ENCODE results near the gene GPHN. TPM values are rescaled to one million over a fixed set of nuclear protein-coding genes. Genes with fewer than 3 reads are reported as not detected.

The GPHN gene
- polyA plus RNA-seq, 1 donor (not counting 4 experiments of a cell fraction or from before 2014, with no cell fraction given): 17.6 TPM

DNA sequence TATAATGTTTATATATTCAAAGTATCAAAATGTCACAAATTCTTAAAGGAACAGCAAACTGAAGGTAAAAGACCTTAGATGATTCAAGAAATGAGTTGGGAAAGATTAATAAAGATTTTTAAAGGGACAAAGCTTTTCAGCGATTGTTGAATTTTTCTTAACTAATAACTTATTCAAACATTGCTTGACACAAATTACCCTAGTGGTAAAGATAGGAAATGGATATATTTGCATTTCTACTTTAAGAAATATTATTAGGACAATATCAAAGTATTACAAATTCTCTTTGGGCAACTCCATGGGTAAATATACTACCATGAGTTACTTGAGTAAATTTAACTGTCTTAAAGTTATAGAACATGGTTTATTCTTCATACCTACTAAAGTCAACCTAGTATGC lies 415.3 kb downstream of the GPHN start:
- dilution Hi-C loops (cut with MboI; ENCODE audit: extremely low pct_ligation_motif_present, low sequenced_read_pairs): no loop called here
- no peaks in the 10 kb centered on the region for H3K9me1 ChIP-seq (ENCODE audit: control insufficient read depth, extremely low read depth, insufficient read depth, low read length)
- H3K36me3 ChIP-seq (ENCODE audit: control insufficient read depth in 2 of 2, extremely low read depth in 1 of 2, insufficient read depth in 2 of 2, low read length in 2 of 2): no peaks in the 10 kb centered on the region
- no peak overlapping the region for H2AFZ ChIP-seq (ENCODE audit: control insufficient read depth, low read length)
- DNase-seq (ENCODE audit: low read depth, low spot score) (no peak), FAIRE-seq (no peak)
- no peaks in the 10 kb centered on the region for H3K27me3 ChIP-seq (ENCODE audit: control insufficient read depth, extremely low read depth, insufficient read depth, low read length)
- H3K4me1 ChIP-seq (ENCODE audit: control insufficient read depth, extremely low read depth, insufficient read depth, low read length): no peaks in the 10 kb centered on the region
- no peak overlapping the region for H3K4me2 ChIP-seq (ENCODE audit: control insufficient read depth, extremely low read depth, insufficient read depth, low read depth, low read length)
- TF ChIP-seq EZH2 (IDR thresholded peaks at IDR 0.05; ENCODE audit: low read length): no peak
- TF ChIP-seq, protein P1, sequence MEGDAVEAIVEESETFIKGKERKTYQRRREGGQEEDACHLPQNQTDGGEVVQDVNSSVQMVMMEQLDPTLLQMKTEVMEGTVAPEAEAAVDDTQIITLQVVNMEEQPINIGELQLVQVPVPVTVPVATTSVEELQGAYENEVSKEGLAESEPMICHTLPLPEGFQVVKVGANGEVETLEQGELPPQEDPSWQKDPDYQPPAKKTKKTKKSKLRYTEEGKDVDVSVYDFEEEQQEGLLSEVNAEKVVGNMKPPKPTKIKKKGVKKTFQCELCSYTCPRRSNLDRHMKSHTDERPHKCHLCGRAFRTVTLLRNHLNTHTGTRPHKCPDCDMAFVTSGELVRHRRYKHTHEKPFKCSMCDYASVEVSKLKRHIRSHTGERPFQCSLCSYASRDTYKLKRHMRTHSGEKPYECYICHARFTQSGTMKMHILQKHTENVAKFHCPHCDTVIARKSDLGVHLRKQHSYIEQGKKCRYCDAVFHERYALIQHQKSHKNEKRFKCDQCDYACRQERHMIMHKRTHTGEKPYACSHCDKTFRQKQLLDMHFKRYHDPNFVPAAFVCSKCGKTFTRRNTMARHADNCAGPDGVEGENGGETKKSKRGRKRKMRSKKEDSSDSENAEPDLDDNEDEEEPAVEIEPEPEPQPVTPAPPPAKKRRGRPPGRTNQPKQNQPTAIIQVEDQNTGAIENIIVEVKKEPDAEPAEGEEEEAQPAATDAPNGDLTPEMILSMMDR (optimal IDR thresholded peaks at IDR 0.05 in 1 of 3, IDR thresholded peaks at IDR 0.05 in 1 of 3, conservative IDR thresholded peaks at IDR 0.05 in 1 of 3; ENCODE audit: extremely low read depth in 1 of 3, insufficient read depth in 2 of 3, low read length in 3 of 3): no peak
- no peaks in the 10 kb centered on the region for H4K20me1 ChIP-seq (ENCODE audit: control insufficient read depth, extremely low read depth, insufficient read depth, low read length)
- H3K27ac ChIP-seq (ENCODE audit: control insufficient read depth, insufficient read depth, low read length): no peak overlapping the region
- no peaks in the 10 kb centered on the region for H3K79me2 ChIP-seq (ENCODE audit: control insufficient read depth, insufficient read depth, low read length)
- no peak overlapping the region for H3K9ac ChIP-seq (ENCODE audit: control insufficient read depth, extremely low read depth, insufficient read depth, low read length)
- H3K4me3 ChIP-seq (ENCODE audit: control insufficient read depth in 2 of 3, extremely low read depth in 1 of 3, insufficient read depth in 2 of 3, low read depth in 1 of 3, low read length in 3 of 3): no peak overlapping the region
- no peaks in the 10 kb centered on the region for H3K9me3 ChIP-seq (ENCODE audit: control insufficient read depth, low read depth, low read length)

DNA sequence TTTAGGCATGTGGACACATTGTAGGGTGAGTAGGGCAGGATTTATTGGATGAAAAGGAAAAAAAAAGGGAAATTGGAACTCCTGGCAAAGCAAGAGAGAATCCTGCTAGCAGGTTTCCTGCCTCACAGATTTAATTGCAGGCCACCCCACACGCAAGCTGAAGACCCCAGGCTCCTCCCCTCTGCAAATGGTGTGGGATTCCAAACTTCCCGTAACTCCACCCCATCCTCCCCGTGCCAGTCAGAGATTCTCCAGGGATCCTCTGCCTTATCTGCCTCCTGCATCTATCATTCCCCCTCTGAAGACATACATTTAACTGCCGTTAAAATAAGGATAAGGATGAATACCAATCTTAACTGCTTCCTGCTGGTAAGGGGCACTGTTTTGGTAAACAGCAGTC lies 431.5 kb downstream of the GPHN start:
- no peak overlapping the region for H2AFZ ChIP-seq (ENCODE audit: control insufficient read depth, low read length)
- no peak overlapping the region for H3K4me3 ChIP-seq (ENCODE audit: control insufficient read depth in 2 of 3, extremely low read depth in 1 of 3, insufficient read depth in 2 of 3, low read depth in 1 of 3, low read length in 3 of 3)
- no peaks in the 10 kb centered on the region for H3K4me1 ChIP-seq (ENCODE audit: control insufficient read depth, extremely low read depth, insufficient read depth, low read length)
- H4K20me1 ChIP-seq (ENCODE audit: control insufficient read depth, extremely low read depth, insufficient read depth, low read length): no peaks in the 10 kb centered on the region
- TF ChIP-seq EZH2 (IDR thresholded peaks at IDR 0.05; ENCODE audit: low read length): no peak
- TF ChIP-seq, protein P1 (optimal IDR thresholded peaks at IDR 0.05 in 1 of 3, IDR thresholded peaks at IDR 0.05 in 1 of 3, conservative IDR thresholded peaks at IDR 0.05 in 1 of 3; ENCODE audit: extremely low read depth in 1 of 3, insufficient read depth in 2 of 3, low read length in 3 of 3): no peak
- H3K9me1 ChIP-seq (ENCODE audit: control insufficient read depth, extremely low read depth, insufficient read depth, low read length): no peaks in the 10 kb centered on the region
- no peaks in the 10 kb centered on the region for H3K9me3 ChIP-seq (ENCODE audit: control insufficient read depth, low read depth, low read length)
- FAIRE-seq (no peak), DNase-seq (ENCODE audit: low read depth, low spot score) (no peak)
- no peaks in the 10 kb centered on the region for H3K79me2 ChIP-seq (ENCODE audit: control insufficient read depth, insufficient read depth, low read length)
- no peaks in the 10 kb centered on the region for H3K27me3 ChIP-seq (ENCODE audit: control insufficient read depth, extremely low read depth, insufficient read depth, low read length)
- dilution Hi-C loops (cut with MboI; ENCODE audit: extremely low pct_ligation_motif_present, low sequenced_read_pairs): no loop called here
- H3K9ac ChIP-seq (ENCODE audit: control insufficient read depth, extremely low read depth, insufficient read depth, low read length): no peak overlapping the region
- H3K4me2 ChIP-seq (ENCODE audit: control insufficient read depth, extremely low read depth, insufficient read depth, low read depth, low read length): no peak overlapping the region
- H3K36me3 ChIP-seq (ENCODE audit: control insufficient read depth in 2 of 2, extremely low read depth in 1 of 2, insufficient read depth in 2 of 2, low read length in 2 of 2): peaks cover 0 to 3% of the 10 kb centered on the region in 2 experiments
- H3K27ac ChIP-seq (ENCODE audit: control insufficient read depth, insufficient read depth, low read length): no peak overlapping the region
